GM19240 (cell line): ENCODE data around the gene IL7R.
"Not testable (repeated sequence)": the region's sequence is repeated elsewhere in the genome, so short reads cannot be mapped to it uniquely, and the experiment has no call there.

Experiments used
- DNase-seq: peaks from one replicate; pipeline ENCODE4 v3.0.0; 2011; ENCODE audit warnings: low spot score; ENCODE audit not compliant: insufficient read length

The IL7R gene

GRCh38 chr5:35870605-35871004 is 13.9 kb downstream of the IL7R start:
- no peak for DNase-seq

GRCh38 chr5:35876454-35876853 is 19.8 kb downstream of the IL7R start:
- DNase-seq, result no peak

GRCh38 chr5:35876922-35877321 is 20.2 kb downstream of the IL7R start:
- no peak for DNase-seq

GRCh38 chr5:35877655-35878054 is 21.0 kb downstream of the IL7R start:
- no peak for DNase-seq

GRCh38 chr5:35878079-35878478 is 21.4 kb downstream of the IL7R start:
- DNase-seq, result no peak

GRCh38 chr5:35879096-35879495 is 22.4 kb downstream of the IL7R start:
- no peak for DNase-seq

GRCh38 chr5:35879649-35880048 is 23.0 kb downstream of the IL7R start:
- no peak for DNase-seq

GRCh38 chr5:35880156-35880555 is 23.5 kb downstream of the IL7R start:
- no peak for DNase-seq

GRCh38 chr5:35881758-35882157 is 25.1 kb downstream of the IL7R start:
- no peak for DNase-seq

- no peak for DNase-seq
These were observed 27.6 kb downstream of the IL7R start for GRCh38 chr5:35884191-35884769.

- no peak for DNase-seq
These were observed 28.1 kb downstream of the IL7R start for GRCh38 chr5:35884773-35885172.

GRCh38 chr5:35886381-35886780 is 29.7 kb downstream of the IL7R start:
- DNase-seq, result no peak

GRCh38 chr5:35887321-35888100 is 30.8 kb downstream of the IL7R start:
- DNase-seq, result no peak

GRCh38 chr5:35890021-35891020 is 33.6 kb downstream of the IL7R start:
- no peak for DNase-seq

- DNase-seq, result not testable (repeated sequence)
These were observed 36.1 kb downstream of the IL7R start for GRCh38 chr5:35892799-35893198.

- DNase-seq, result no peak
These were observed 37.4 kb downstream of the IL7R start for GRCh38 chr5:35894131-35894530.

GRCh38 chr5:35898952-35899660 is 42.4 kb downstream of the IL7R start:
- no peak for DNase-seq

- DNase-seq, result no peak
These were observed 43.1 kb downstream of the IL7R start for GRCh38 chr5:35899800-35900199.

- no peak for DNase-seq
These were observed 44.4 kb downstream of the IL7R start for GRCh38 chr5:35900972-35901695.

GRCh38 chr5:35902046-35902672 is 45.5 kb downstream of the IL7R start:
- no peak for DNase-seq
